ENCODE measurements around the gene REN. TPM values are rescaled to one million over a fixed set of nuclear protein-coding genes. Genes with fewer than 3 reads are reported as not detected.

The REN gene
- total and polyA plus RNA-seq, 12 donors, result 0.24 to 3.6 (median 0.95) TPM; not detected in 3

DNA sequence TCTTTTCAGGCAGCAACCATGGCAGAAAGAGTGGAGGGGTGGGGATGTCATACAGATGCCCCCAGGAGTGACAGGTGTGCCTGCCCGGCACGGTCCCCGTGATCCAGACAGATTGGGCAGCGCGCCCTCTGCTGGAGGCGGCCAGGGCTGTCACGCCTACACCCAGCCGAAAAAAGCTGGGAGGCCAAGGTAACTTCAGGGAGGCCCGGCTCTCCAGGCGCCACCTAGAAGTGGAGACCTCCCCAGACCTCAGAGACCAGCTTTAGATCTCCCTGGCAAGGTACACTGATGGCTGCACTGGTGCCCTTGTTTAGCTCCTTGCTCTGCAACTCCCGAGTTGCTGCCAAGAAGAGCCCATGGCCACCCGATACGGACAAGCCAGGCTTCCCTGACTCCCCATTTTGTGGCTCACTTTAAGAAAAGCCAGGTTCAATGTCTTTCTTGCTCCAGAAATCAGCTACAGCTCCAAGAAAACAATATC is 41.0 kb upstream of the REN start:
- DNase-seq, result peak; percentile 49 to 80 (median 73)
- WGBS, 4 donors, result 17 to 68% (median 19%) methylated on average over 3 to 13 of the region's 13 CpGs
- H3K9me3 ChIP-seq (replicated peaks in 1 of 3), result no peaks in the 10 kb centered on the region
- peaks cover 5% of the 10 kb centered on the region for H3K27me3 ChIP-seq
- no peaks in the 10 kb centered on the region for H3K4me1 ChIP-seq (replicated peaks in 1 of 2)
- no peak overlapping the region for H3K4me3 ChIP-seq
- intact Hi-C loops (cut with DNase I), result loop anchor here in 1 of 2 donors (10.0 kb wide), 1 partner anchor 342 kb away; the partner anchor contains the start of gene SNRPE
- TF ChIP-seq, protein P1, sequence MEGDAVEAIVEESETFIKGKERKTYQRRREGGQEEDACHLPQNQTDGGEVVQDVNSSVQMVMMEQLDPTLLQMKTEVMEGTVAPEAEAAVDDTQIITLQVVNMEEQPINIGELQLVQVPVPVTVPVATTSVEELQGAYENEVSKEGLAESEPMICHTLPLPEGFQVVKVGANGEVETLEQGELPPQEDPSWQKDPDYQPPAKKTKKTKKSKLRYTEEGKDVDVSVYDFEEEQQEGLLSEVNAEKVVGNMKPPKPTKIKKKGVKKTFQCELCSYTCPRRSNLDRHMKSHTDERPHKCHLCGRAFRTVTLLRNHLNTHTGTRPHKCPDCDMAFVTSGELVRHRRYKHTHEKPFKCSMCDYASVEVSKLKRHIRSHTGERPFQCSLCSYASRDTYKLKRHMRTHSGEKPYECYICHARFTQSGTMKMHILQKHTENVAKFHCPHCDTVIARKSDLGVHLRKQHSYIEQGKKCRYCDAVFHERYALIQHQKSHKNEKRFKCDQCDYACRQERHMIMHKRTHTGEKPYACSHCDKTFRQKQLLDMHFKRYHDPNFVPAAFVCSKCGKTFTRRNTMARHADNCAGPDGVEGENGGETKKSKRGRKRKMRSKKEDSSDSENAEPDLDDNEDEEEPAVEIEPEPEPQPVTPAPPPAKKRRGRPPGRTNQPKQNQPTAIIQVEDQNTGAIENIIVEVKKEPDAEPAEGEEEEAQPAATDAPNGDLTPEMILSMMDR (IDR thresholded peaks at IDR 0.05), result peak; percentile 71 to 92 (median 78)
- no peak for TF ChIP-seq POLR2A (IDR thresholded peaks at IDR 0.05)
- H3K27ac ChIP-seq, result no peak overlapping the region
- H3K36me3 ChIP-seq (replicated peaks in 1 of 2), result no peaks in the 10 kb centered on the region

DNA sequence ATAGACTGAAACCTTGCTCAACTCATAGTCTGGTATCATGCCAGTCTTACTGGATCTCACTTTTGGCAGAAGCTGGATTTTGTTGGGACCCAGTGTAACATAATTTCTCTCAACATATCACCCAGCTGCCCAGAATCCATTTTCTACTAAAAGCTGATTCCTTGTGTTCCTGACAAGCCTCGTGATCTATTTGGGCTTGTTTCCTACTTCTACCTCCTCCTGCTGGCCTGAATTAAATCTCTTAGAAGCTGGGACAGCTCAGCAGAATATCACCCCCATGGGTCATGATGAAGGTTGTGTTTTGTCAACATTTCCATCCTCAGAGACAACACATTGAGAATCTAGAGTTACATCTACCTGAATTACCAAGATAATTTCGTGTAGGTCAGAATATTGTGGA is 40.0 kb upstream of the REN start:
- Histone ChIP-seq H3K27ac (no peak overlapping the region), H3K9me3 (replicated peaks in 1 of 3) (no peaks in the 10 kb centered on the region), H3K4me1 (replicated peaks in 1 of 2) (no peaks in the 10 kb centered on the region), H3K4me3 (no peak overlapping the region), H3K27me3 (peaks cover 5% of the 10 kb centered on the region), H3K36me3 (replicated peaks in 1 of 2) (no peaks in the 10 kb centered on the region)
- WGBS, 4 donors, result 37 to 53% (median 40%) methylated on average over 2 of the region's 2 CpGs
- TF ChIP-seq, protein P1 (IDR thresholded peaks at IDR 0.05), result peak in 1 of 6 experiments; percentile 1
- TF ChIP-seq POLR2A (IDR thresholded peaks at IDR 0.05), result no peak
- intact Hi-C loops (cut with DNase I), result loop anchor here in 1 of 2 donors (10.0 kb wide), 1 partner anchor 341 kb away; the partner anchor contains the start of gene SNRPE
- DNase-seq, result no peak

DNA sequence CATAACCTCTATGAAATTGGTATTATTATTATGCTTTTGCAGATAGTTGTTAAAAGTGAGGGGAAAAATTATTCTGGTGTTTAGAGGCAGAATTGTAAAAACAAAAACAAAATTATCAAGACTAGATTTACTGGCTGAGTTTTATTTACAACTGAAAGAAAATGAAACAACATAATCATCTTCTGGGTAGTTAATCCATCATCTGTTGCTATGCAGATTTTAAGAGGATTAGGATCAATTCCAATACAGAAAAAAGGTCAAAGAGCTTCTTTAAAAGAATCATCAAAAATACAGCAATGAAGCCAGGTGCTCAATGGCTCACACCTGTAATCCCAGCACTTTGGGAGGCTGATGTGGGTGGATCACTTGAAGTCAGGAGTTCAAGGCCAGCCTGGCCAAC is 39.3 kb upstream of the REN start:
- intact Hi-C loops (cut with DNase I), result loop anchor here in 1 of 2 donors (10.0 kb wide), 1 partner anchor 341 kb away; the partner anchor contains the start of gene SNRPE
- TF ChIP-seq, protein P1 (IDR thresholded peaks at IDR 0.05), result no peak
- no peak for TF ChIP-seq POLR2A (IDR thresholded peaks at IDR 0.05)
- no peaks in the 10 kb centered on the region for H3K9me3 ChIP-seq (replicated peaks in 1 of 3)
- H3K4me1 ChIP-seq (replicated peaks in 1 of 2), result no peaks in the 10 kb centered on the region
- H3K4me3 ChIP-seq, result no peak overlapping the region
- H3K27ac ChIP-seq, result no peak overlapping the region
- H3K27me3 ChIP-seq, result peaks cover 5% of the 10 kb centered on the region
- H3K36me3 ChIP-seq (replicated peaks in 1 of 2), result no peaks in the 10 kb centered on the region
- no peak for DNase-seq

DNA sequence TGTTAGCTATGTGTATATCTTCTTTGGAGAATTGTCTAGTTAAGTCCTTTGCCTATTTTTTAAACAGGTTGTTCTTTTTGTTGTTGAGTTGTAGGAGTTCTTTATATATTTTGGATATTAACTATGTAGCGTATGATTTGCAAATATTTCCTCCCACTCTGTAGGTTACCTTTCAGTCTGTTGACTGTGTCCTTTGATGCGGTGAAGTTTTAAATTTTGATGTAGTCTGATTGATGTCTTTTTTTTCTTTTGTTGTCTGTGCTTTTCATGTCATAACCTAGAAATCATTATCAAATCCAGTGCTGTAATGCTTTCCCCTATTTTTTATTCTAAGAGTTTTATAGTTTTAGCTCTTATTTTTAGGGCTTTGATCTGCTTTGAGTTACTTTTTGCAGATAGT is 38.8 kb upstream of the REN start:
- H3K9me3 ChIP-seq (replicated peaks in 1 of 3), result no peaks in the 10 kb centered on the region
- H3K36me3 ChIP-seq (replicated peaks in 1 of 2), result no peaks in the 10 kb centered on the region
- peaks cover 5% of the 10 kb centered on the region for H3K27me3 ChIP-seq
- no peak for DNase-seq
- H3K4me3 ChIP-seq, result no peak overlapping the region
- WGBS, 4 donors, result 85 to 90% (median 89%) methylated on average over 2 of the region's 2 CpGs
- no peak overlapping the region for H3K27ac ChIP-seq
- intact Hi-C loops (cut with DNase I), result loop anchor here (5.0 to 10.0 kb wide), 3 partner anchors 43 to 340 kb away; partner anchors contain the start of gene SNRPE (in 1 of the 2)
- no peaks in the 10 kb centered on the region for H3K4me1 ChIP-seq (replicated peaks in 1 of 2)
- no peak for TF ChIP-seq POLR2A (IDR thresholded peaks at IDR 0.05)
- TF ChIP-seq, protein P1 (IDR thresholded peaks at IDR 0.05), result no peak
